ENCODE results near the gene SLC44A2. TPM values are rescaled to one million over a fixed set of nuclear protein-coding genes. Genes with fewer than 3 reads are reported as not detected.

The SLC44A2 gene
- total RNA-seq (2021; fragmentation: NEBNext Ultra II Directional; extraction: Animal tissue kit (Norgen Biotek cat#: 25700)), result 100 to 1,000 TPM; 156 to 190 (median 166) TPM
- long read RNA-seq, transcript SLC44A2-202 (22 exons, 3,301 nt), result major isoform, 81 of 150 reads
- long read RNA-seq, transcript SLC44A2-201 (22 exons, 3,671 nt), result minor isoform, 28 of 150 reads
- long read RNA-seq, partial matches to known transcripts, result 19 of 150 reads
- long read RNA-seq, other reads (novel, unspliced or antisense), result 19 of 150 reads

DNA sequence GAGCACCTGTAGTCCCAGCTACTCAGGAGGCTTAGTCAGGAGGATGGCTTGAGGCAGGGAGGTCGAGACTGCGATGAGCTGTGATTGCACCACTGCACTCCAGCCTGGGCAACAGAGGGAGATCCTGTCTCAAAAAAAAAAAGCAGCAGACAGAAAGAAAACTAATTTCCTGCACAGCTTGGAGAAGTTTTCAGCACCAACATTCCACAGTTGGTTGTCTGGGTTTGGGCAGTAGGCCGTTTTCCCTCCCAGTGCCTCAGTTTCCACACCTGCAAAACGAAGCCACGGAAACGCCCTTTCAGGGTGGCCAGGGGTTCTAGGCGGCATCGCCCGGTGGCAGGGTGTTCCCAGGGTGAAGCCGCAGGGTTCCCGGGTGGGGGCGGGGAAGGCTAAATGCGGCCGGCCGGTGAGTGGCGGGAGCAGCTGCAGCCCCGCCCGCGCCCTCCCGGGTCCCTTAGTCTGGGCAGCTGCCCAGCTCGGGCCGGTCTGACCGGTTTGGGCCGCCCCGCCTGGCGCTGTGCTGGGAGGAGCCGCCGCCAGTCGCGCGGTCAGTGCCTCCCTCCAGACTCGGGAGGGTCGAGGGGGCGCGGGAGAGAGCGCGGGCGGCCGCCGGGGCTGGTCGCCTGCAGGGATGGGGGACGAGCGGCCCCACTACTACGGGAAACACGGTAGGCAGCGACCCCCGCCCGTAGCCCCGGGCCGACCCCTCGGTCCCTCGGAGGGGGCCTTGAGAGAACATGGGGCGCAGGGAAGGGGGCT, at the start of gene SLC44A2:
Gene SLC44A2, plus strand, starts transcription at position 551 of the 759 bp plus-strand sequence. Its CDS starts 81 bp downstream, at position 632.
- Mint-ChIP-seq H3K27ac (peak within 1 kb of the TSS; percentile 74), H3K9me3 (no peaks in the 10 kb centered on the region), H3K27me3 (ENCODE audit: insufficient read depth) (peaks cover 2% of the 10 kb centered on the region; the same call in 1 of the 2 replicates), H3K4me3 (peak within 1 kb of the TSS; percentile 87), H3K4me1 (ENCODE audit: low read depth) (peaks cover 29% of the 10 kb centered on the region), H3K36me3 (ENCODE audit: low read depth) (peaks cover 20% of the 10 kb centered on the region)
- DNase-seq, result peak; percentile 52
- TF ChIP-seq, protein P1, sequence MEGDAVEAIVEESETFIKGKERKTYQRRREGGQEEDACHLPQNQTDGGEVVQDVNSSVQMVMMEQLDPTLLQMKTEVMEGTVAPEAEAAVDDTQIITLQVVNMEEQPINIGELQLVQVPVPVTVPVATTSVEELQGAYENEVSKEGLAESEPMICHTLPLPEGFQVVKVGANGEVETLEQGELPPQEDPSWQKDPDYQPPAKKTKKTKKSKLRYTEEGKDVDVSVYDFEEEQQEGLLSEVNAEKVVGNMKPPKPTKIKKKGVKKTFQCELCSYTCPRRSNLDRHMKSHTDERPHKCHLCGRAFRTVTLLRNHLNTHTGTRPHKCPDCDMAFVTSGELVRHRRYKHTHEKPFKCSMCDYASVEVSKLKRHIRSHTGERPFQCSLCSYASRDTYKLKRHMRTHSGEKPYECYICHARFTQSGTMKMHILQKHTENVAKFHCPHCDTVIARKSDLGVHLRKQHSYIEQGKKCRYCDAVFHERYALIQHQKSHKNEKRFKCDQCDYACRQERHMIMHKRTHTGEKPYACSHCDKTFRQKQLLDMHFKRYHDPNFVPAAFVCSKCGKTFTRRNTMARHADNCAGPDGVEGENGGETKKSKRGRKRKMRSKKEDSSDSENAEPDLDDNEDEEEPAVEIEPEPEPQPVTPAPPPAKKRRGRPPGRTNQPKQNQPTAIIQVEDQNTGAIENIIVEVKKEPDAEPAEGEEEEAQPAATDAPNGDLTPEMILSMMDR (IDR thresholded peaks at IDR 0.05), result no peak

DNA sequence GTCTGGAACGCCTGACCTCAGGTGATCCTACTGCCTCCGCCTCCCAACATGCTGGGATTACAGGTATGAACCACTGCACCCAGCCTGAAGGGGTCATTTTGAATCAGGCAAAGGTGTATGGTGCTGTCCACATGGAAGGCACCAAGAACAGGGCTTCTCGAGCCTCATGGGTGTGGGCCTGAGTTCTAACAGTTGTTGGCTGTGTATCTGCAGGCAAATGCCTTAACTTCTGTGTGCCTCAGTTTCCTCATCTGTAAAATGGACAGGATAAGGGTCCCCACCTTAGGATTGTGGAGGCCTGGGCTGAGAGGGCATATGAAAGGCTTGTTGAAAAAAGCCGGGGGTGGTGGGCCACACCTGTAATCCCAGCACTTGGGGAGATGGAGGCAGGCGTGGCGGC, 47.4 kb upstream of the SLC44A2 start:
- Mint-ChIP-seq H3K27ac (no peak overlapping the region), H3K4me3 (no peak overlapping the region), H3K27me3 (ENCODE audit: insufficient read depth) (peaks cover 3% of the 10 kb centered on the region), H3K4me1 (ENCODE audit: low read depth) (peaks cover 12% of the 10 kb centered on the region), H3K9me3 (no peaks in the 10 kb centered on the region), H3K36me3 (ENCODE audit: low read depth) (no peaks in the 10 kb centered on the region)
- TF ChIP-seq, protein P1 (IDR thresholded peaks at IDR 0.05), result no peak
- DNase-seq, result no peak

DNA sequence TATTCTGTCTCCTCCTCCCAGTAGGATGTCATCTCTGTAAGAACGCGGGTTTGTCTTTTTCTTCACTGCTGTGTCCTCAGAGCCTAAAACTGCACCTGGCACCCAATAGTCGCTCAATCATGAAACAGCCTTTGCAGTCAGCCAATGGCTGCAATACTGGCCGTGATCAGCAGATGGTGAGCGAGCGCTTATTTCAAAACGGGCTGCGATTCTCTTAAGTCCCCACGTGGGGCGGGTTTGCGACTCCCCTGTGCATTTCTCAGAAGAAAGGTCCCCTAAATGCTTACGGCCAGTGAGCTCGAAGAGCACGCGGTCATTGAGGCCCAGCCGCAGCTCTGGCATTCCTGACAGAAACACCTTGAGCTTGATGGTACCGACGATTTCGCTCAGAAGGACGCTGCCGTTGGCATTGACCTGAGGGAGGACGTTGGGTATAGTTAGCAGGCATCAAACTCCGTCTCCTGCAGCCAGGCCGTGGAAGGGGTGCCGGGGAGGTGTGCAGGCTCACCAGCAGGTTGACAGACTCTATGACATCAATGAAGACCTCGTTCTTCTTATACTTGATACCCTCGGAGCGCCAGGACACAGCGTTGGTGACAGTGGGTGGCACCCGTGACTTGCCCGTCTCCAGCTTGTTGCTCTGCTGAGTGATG, 44.2 kb upstream of the SLC44A2 start:
- peaks cover 6% of the 10 kb centered on the region for H3K27me3 Mint-ChIP-seq (ENCODE audit: insufficient read depth)
- peaks cover 20% of the 10 kb centered on the region for H3K4me1 Mint-ChIP-seq (ENCODE audit: low read depth)
- no peaks in the 10 kb centered on the region for H3K36me3 Mint-ChIP-seq (ENCODE audit: low read depth)
- TF ChIP-seq, protein P1 (IDR thresholded peaks at IDR 0.05), result peak; percentile 96
- peak; percentile 78 for DNase-seq
- H3K27ac Mint-ChIP-seq, result no peak overlapping the region
- H3K4me3 Mint-ChIP-seq, result no peak overlapping the region
- no peaks in the 10 kb centered on the region for H3K9me3 Mint-ChIP-seq

DNA sequence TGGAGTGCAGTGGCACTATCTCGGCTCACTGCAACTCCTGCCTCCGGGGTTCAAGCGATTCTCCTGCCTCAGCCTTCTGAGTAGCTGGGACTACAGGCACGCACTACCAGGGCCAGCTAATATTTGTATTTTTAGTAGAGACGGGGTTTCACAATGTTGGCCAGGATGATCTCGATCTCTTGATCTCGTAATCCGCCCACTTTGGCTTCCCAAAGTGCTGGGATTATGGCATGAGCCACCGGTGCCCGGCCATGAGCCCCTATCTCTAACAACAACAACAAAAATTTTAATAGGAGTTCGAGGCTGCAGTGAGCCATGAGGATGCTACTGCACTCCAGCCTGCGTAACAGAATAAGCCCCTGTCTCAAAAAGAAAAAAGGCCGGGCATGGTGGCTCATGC, 43.3 kb upstream of the SLC44A2 start:
- no peaks in the 10 kb centered on the region for H3K9me3 Mint-ChIP-seq
- H3K4me3 Mint-ChIP-seq, result no peak overlapping the region
- no peaks in the 10 kb centered on the region for H3K36me3 Mint-ChIP-seq (ENCODE audit: low read depth)
- no peak overlapping the region for H3K27ac Mint-ChIP-seq
- TF ChIP-seq, protein P1 (IDR thresholded peaks at IDR 0.05), result no peak
- H3K4me1 Mint-ChIP-seq (ENCODE audit: low read depth), result peaks cover 17% of the 10 kb centered on the region
- H3K27me3 Mint-ChIP-seq (ENCODE audit: insufficient read depth), result peaks cover 14% of the 10 kb centered on the region
- DNase-seq, result no peak

DNA sequence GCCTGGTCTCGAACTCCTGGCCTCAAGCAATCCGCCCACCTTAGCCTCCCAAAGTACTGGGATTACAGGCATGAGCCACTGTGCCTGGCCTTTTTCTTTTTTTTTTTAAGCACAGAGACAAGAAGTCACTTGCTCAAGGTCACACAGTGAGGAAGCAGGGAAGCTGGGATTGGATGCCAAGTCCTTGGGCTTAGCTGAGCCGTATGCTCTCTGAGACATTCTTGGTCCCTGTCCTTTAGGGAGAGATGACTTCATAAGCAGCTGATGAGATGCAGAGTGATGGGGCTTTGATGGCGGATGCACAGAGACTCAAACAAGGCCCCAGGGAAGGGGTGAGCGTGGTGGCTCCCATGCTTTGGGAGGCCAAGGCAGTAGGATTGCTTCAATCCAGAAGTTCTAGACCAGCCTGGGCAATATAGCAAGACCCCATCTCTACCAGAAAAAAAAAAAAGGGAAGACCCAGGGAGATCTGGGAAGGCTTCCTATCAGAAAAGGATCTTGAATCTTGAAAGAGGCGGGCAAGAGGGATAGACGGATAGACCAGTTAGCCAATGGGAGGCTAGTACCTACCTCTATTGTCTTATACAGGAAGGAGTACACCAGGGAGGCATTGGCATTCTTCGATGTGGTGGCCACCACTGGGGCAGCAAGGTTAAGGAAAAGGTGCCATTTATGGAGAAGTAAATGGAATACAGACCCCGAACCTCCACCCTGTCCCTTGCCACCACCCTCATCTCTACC, 42.1 kb upstream of the SLC44A2 start:
- Mint-ChIP-seq H3K27ac (no peak overlapping the region), H3K36me3 (ENCODE audit: low read depth) (peaks cover 7% of the 10 kb centered on the region), H3K4me3 (no peak overlapping the region), H3K4me1 (ENCODE audit: low read depth) (peaks cover 14% of the 10 kb centered on the region; the same call in 1 of the 2 replicates), H3K9me3 (peaks cover 6% of the 10 kb centered on the region; the same call in 1 of the 2 replicates), H3K27me3 (ENCODE audit: insufficient read depth) (peaks cover 21% of the 10 kb centered on the region)
- no peak for DNase-seq
- TF ChIP-seq, protein P1 (IDR thresholded peaks at IDR 0.05), result no peak
